GM19023 (cell line): ENCODE results near the gene HIPK3.
"Not testable (repeated sequence)": the region's sequence is repeated elsewhere in the genome, so short reads cannot be mapped to it uniquely, and the experiment has no call there.

ENCODE experiments used
- ATAC-seq: cut with Tn5 transposase; IDR thresholded peaks from one replicate; pipeline ENCODE4 v1.9.1; 2021; ENCODE audit warnings: mild to moderate bottlenecking, moderate library complexity; ENCODE audit not compliant: unreplicated experiment

The HIPK3 gene

GRCh38 chr11:33350287-33350686, 93.1 kb downstream of the HIPK3 start:
- ATAC-seq, result no peak

- ATAC-seq, result no peak
Observed at GRCh38 chr11:33358150-33358831, 101.1 kb downstream of the HIPK3 start.

GRCh38 chr11:33360642-33361041, 103.5 kb downstream of the HIPK3 start:
- no peak for ATAC-seq

GRCh38 chr11:33362051-33362910, 105.1 kb downstream of the HIPK3 start:
- ATAC-seq, result no peak

GRCh38 chr11:33366918-33367317, 109.7 kb downstream of the HIPK3 start:
- no peak for ATAC-seq

- ATAC-seq, result not testable (repeated sequence)
Observed at GRCh38 chr11:33368475-33368874, 111.3 kb downstream of the HIPK3 start.

- no peak for ATAC-seq
Observed at GRCh38 chr11:33368931-33369330, 111.8 kb downstream of the HIPK3 start.

GRCh38 chr11:33373636-33374035, 116.5 kb downstream of the HIPK3 start:
- no peak for ATAC-seq

- ATAC-seq, result no peak
Observed at GRCh38 chr11:33375236-33375635, 118.1 kb downstream of the HIPK3 start.

- ATAC-seq, result no peak
Observed at GRCh38 chr11:33375688-33376311, 118.6 kb downstream of the HIPK3 start, which contains the start of gene KIAA1549L. Gene KIAA1549L, plus strand, starts transcription at chr11:33376108.

GRCh38 chr11:33376331-33377310, 119.4 kb downstream of the HIPK3 start:
- no peak for ATAC-seq

- no peak for ATAC-seq
Observed at GRCh38 chr11:33377412-33378370, 120.5 kb downstream of the HIPK3 start.

GRCh38 chr11:33379947-33380346, 122.8 kb downstream of the HIPK3 start:
- peak; percentile 57 for ATAC-seq

- no peak for ATAC-seq
Observed at GRCh38 chr11:33383075-33383919, 126.1 kb downstream of the HIPK3 start.

- ATAC-seq, result no peak
Observed at GRCh38 chr11:33383920-33384209, 126.7 kb downstream of the HIPK3 start.

GRCh38 chr11:33384220-33384619, 127.0 kb downstream of the HIPK3 start:
- ATAC-seq, result no peak

- ATAC-seq, result no peak
Observed at GRCh38 chr11:33387581-33387980, 130.4 kb downstream of the HIPK3 start.

- ATAC-seq, result no peak
Observed at GRCh38 chr11:33387996-33388395, 130.8 kb downstream of the HIPK3 start.
